B cell (primary cell): ENCODE measurements around the gene ST6GALNAC2.

Experiments used
- CTCF ChIP-seq: fragments of 200-600 bp; IDR thresholded peaks from one replicate; pipeline ENCODE4 v1.8.0; 2022; ENCODE audit warnings: antibody characterized with exemption, mild to moderate bottlenecking
- EZH2 ChIP-seq: IDR thresholded peaks from 2 replicates; pipeline ENCODE4 v1.6.1; 2012; ENCODE audit warnings: borderline replicate concordance, low read depth, mild to moderate bottlenecking, moderate library complexity, low read length; ENCODE audit not compliant: insufficient read depth, poor library complexity, severe bottlenecking

GRCh38 chr17:76549215-76549518, 36.5 kb downstream of the ST6GALNAC2 start:
- TF ChIP-seq EZH2 (no peak), CTCF (no peak)
